GM12878 (cell line): ENCODE results near the gene SFT2D1. TPM values are rescaled to one million over a fixed set of nuclear protein-coding genes. Genes with fewer than 3 reads are reported as not detected.
A peak's percentile ranks its signal among the peaks of the same experiment; 100 is the strongest.

Experiments
- ATAC-seq: fragments of 200-7000 bp; cut with Tn5 transposase; 3 replicates; pipeline ENCODE4 v1.9.1; 2020; ENCODE audit warnings: mild to moderate bottlenecking, moderate library complexity
- BruUV-seq: library from RNA; stranded (reverse); fragments of 400-500 nt; replicated peaks from 2 replicates; lab custom pipeline; 2021; lab: Mats Ljungman, UMichigan
- CTCF ChIA-PET: fragments of 300-600 bp; sonication (Branson Sonifier 250); formaldehyde crosslinking; extraction: SDS; loops from one replicate; lab custom pipeline; 2021; ENCODE audit warnings: inconsistent platforms; lab: Yijun Ruan, JAX
- POLR2A ChIA-PET: fragments of 350-600 bp; formaldehyde crosslinking; extraction: SDS; loops from one replicate; lab custom pipeline; 2021; ENCODE audit warnings: inconsistent platforms; lab: Charles Lee
- RAD21 ChIA-PET: fragments of 300-600 bp; sonication (Branson Sonifier 250); formaldehyde crosslinking; loops from one replicate; lab custom pipeline; 2023; ENCODE audit warnings: antibody characterized with exemption; ENCODE audit not compliant: unreplicated experiment; lab: Charles Lee
- SMC1A ChIA-PET: fragments of 300-600 bp; sonication (Branson Sonifier 250); formaldehyde crosslinking; loops from one replicate; lab custom pipeline; 2023; ENCODE audit not compliant: unreplicated experiment, uncharacterized antibody; lab: Charles Lee
- DNase-seq: peaks from one replicate; pipeline ENCODE4 v3.0.0-alpha.2; 2011; ENCODE audit warnings: low read depth, low spot score
- FAIRE-seq: peaks from 3 replicates; lab custom pipeline; 2011; peaks lifted over from hg19 to GRCh38; lab: Jason Lieb, UNC
- H2AFZ ChIP-seq: 2 replicates; pipeline ENCODE4 v1.6.0; 2011; ENCODE audit warnings: low read depth, low read length, control low read depth; ENCODE audit not compliant: control insufficient read depth
- H3K27ac ChIP-seq: 2 replicates; pipeline ENCODE4 v1.5.1; 2011; ENCODE audit warnings: control low read depth; ENCODE audit not compliant: control insufficient read depth, insufficient read depth
- H3K27me3 ChIP-seq, 2 experiments: replicated peaks in 1 of 2; 2 replicates each; pipeline versions ENCODE4 v1.6.0 to v1.6.1; 2011; ENCODE audit warnings: low read length in 1 of 2; ENCODE audit not compliant: control insufficient read depth in 2 of 2, insufficient read depth in 2 of 2
- H3K36me3 ChIP-seq, 2 experiments: 2 replicates each; pipeline ENCODE4 v1.5.1; 2011; ENCODE audit warnings: low read length in 1 of 2; ENCODE audit not compliant: control insufficient read depth in 2 of 2, insufficient read depth in 2 of 2
- H3K4me1 ChIP-seq: 2 replicates; pipeline ENCODE4 v1.6.1; 2011; ENCODE audit warnings: mild to moderate bottlenecking, low read length, moderate library complexity, mixed read lengths; ENCODE audit not compliant: control insufficient read depth, insufficient read depth
- H3K4me2 ChIP-seq: 2 replicates; pipeline ENCODE4 v1.6.0; 2011; ENCODE audit warnings: control low read depth; ENCODE audit not compliant: control insufficient read depth, insufficient read depth
- H3K4me3 ChIP-seq: fragments of 200-600 bp; sonication (generic); 2 replicates; pipeline ENCODE4 v1.5.1; 2016
- H3K79me2 ChIP-seq: 2 replicates; pipeline ENCODE4 v1.6.0; 2011; ENCODE audit warnings: low read length; ENCODE audit not compliant: control insufficient read depth, insufficient read depth
- H3K9ac ChIP-seq: 2 replicates; pipeline ENCODE4 v1.8.0; 2011; ENCODE audit warnings: low read length, control low read depth, mixed read lengths; ENCODE audit not compliant: control insufficient read depth, insufficient read depth
- H3K9me3 ChIP-seq: replicated peaks from 3 replicates; pipeline ENCODE4 v1.5.1; 2011; ENCODE audit warnings: mild to moderate bottlenecking, low read length; ENCODE audit not compliant: control insufficient read depth, insufficient read depth
- H4K20me1 ChIP-seq: 2 replicates; pipeline ENCODE4 v1.6.0; 2011; ENCODE audit not compliant: control insufficient read depth, insufficient read depth
- CHD1 ChIP-seq: IDR thresholded peaks from 2 replicates; pipeline ENCODE4 v1.6.1; 2012; ENCODE audit warnings: low read depth, low read length, improper control_type of control experiment
- CREB1 ChIP-seq: IDR thresholded peaks from 2 replicates; pipeline ENCODE4 v1.6.1; 2012; ENCODE audit warnings: low read depth, mild to moderate bottlenecking, inconsistent platforms
- FOXM1 ChIP-seq: IDR thresholded peaks from 2 replicates; pipeline ENCODE4 v1.6.1; 2012; ENCODE audit warnings: low read depth, mild to moderate bottlenecking, inconsistent platforms, low read length, moderate library complexity
- GATAD2B ChIP-seq: fragments of 450-650 bp; conservative IDR thresholded peaks from 2 replicates; pipeline ENCODE4 v1.6.1; 2017; ENCODE audit warnings: low read depth, mild to moderate bottlenecking, moderate library complexity
- NFIC ChIP-seq: IDR thresholded peaks from 2 replicates; pipeline ENCODE4 v1.6.1; 2012; ENCODE audit warnings: low read depth, mild to moderate bottlenecking, inconsistent platforms, low read length, moderate library complexity
- ZNF384 ChIP-seq: IDR thresholded peaks from 2 replicates; pipeline ENCODE4 v1.6.1; 2012; ENCODE audit warnings: low read depth, mild to moderate bottlenecking, low read length, improper control_type of control experiment, borderline replicate concordance
- WGBS: methylation state at CpG from one replicate; pipeline ENCODE4 v1.1.6; 2016; ENCODE audit warnings: low lambda C conversion rate; ENCODE audit not compliant: insufficient replicate concordance, insufficient coverage; ENCODE audit errors: missing lambda C conversion rate; 5-methylcytosine and 5-hydroxymethylcytosine counted together
- in situ Hi-C: fragments of 300-500 bp; cut with MboI; formaldehyde crosslinking; loops from 9 replicates; pipeline ENCODE4 v1.14.3; 2018; ENCODE audit warnings: mixed read lengths
- intact Hi-C: fragments of 100-400 bp; cut with micrococcal nuclease; formaldehyde crosslinking; loops from one replicate; pipeline ENCODE4 v1.14.2; 2022; ENCODE audit not compliant: unreplicated experiment
- polyA plus RNA-seq, 11 experiments: library from polyadenylated mRNA; depleted of rRNA in 4 of 11; unstranded in 6 of 11; stranded (reverse) in 5 of 11; fragments of >200 nt; fragmentation: Nextera tagmentation in 4 of 11; fragmentation: Illumina TruSeq in 1 of 11; extraction: Ambion mirVana in 4 of 11; extraction: Trizol in 1 of 11; gene quantifications; 1 replicate in 1 of 11; 2 replicates in 10 of 11; pipeline versions ENCODE4 v1.2.1 to v1.2.3, GENCODE V29; 2011 to 2016; ENCODE audit warnings: inconsistent platforms in 2 of 11, missing spikeins in 2 of 11, low read depth in 1 of 11
- total RNA-seq, 4 experiments: library from RNA; depleted of rRNA in 3 of 4; stranded (reverse); fragments of >200 nt in 3 of 4; fragmentation: Illumina TruSeq in 1 of 4; extraction: Trizol in 1 of 4; gene quantifications; 2 replicates each; pipeline versions ENCODE4 v1.2.1 to v1.2.3, GENCODE V29; 2013 to 2021

The SFT2D1 gene
- total and polyA plus RNA-seq, 10 of the 15 experiments (the other 5 are each of a cell fraction or from before 2014, with no cell fraction given), result 69.5 to 281 (median 124) TPM

GRCh38 chr6:166341977-166342348 lies 382 bp downstream of the SFT2D1 start:
- Histone ChIP-seq H3K9me3 (no peaks in the 10 kb centered on the region), H3K27ac (peak overlapping the region; percentile 99)
- CTCF ChIA-PET, result interaction anchor here (0.7 to 1.6 kb wide), 4 partner anchors 11 to 58 kb away, joined by 3 to 7 read pairs (median 4); no protein-coding TSS in a partner anchor
- in situ Hi-C loops, result no loop called here
- no peak for DNase-seq
- POLR2A ChIA-PET, result interaction anchor here (0.7 to 2.5 kb wide), 6 partner anchors 13 to 65 kb away, joined by 3 to 24 read pairs (median 6); no protein-coding TSS in a partner anchor
- TF ChIP-seq GATAD2B, result no peak
- 0 out of 2 replicates have a peak, but pooled peaks have one; percentile 30 for TF ChIP-seq NFIC
- TF ChIP-seq FOXM1, result peak; percentile 40; the same call in 1 of the 2 replicates
- TF ChIP-seq, all 136 proteins: peak for 2
- under 1% methylated on average over 16 of the region's 16 CpGs for WGBS
- BruUV-seq, result TSS peak; percentile 64
- peak overlapping the region; percentile 96 for H3K4me3 ChIP-seq
- ChIA-PET RAD21 (interaction anchor here (1.0 to 2.6 kb wide), 3 partner anchors 10 to 39 kb away, joined by 3 to 15 read pairs (median 14); no protein-coding TSS in a partner anchor), SMC1A (interaction anchor here (0.7 to 3.0 kb wide), 3 partner anchors 10 to 1723 kb away, joined by 3 to 18 read pairs (median 7); no protein-coding TSS in a partner anchor)
- FAIRE-seq (no peak), ATAC-seq (peak; percentile 5)
- intact Hi-C loops, result loop anchor here (1.0 to 10.0 kb wide), 4 partner anchors 34 to 813 kb away; partner anchors contain the start of genes GPR31 and PRR18
- 0 out of 2 replicates have a peak, but pooled peaks cover 3% of the 10 kb centered on the region for H4K20me1 ChIP-seq
- no peaks in the 10 kb centered on the region for H3K27me3 ChIP-seq
- peaks cover 0 to 14% of the 10 kb centered on the region in 2 experiments; a peak in 2 of 4 replicates for H3K36me3 ChIP-seq
- peaks cover 64% of the 10 kb centered on the region for H3K79me2 ChIP-seq
- H3K4me1 ChIP-seq, result peaks cover 8% of the 10 kb centered on the region
- H3K4me2 ChIP-seq, result peak overlapping the region; percentile 94
- H2AFZ ChIP-seq, result peak overlapping the region; percentile 88; the same call in 1 of the 2 replicates
- H3K9ac ChIP-seq, result peak overlapping the region; percentile 99

DNA sequence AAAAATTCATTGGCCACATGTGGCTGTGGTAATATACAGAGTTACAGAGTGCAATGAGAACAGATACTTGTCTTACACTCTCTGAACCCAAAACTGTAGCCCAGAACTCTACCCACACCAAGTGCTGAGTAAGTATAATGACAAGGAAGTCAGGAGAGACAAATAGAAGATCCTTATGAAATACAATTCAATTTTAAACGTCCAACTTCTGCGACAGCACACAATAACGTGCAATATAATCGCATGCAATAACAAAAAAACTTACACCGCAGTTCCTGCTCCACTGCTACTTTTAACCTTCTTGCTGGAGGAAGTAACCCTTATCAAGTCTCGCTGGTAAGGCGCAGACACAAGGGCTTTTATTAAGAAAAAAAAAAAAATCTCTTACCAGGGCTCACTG lies 881 bp downstream of the SFT2D1 start:
- in situ Hi-C loops (no loop called here), intact Hi-C loops (loop anchor here (10.0 kb wide), 1 partner anchor 813 kb away; the partner anchor contains the start of gene GPR31)
- no peak for DNase-seq
- H3K27me3 ChIP-seq, result no peaks in the 10 kb centered on the region
- POLR2A ChIA-PET, result interaction anchor here (0.7 to 2.5 kb wide), 6 partner anchors 13 to 65 kb away, joined by 3 to 24 read pairs (median 6); no protein-coding TSS in a partner anchor
- peak; percentile 61; the same call in 1 of the 2 replicates for TF ChIP-seq CREB1
- no peak for TF ChIP-seq CHD1
- TF ChIP-seq ZNF384, result peak; percentile 17; the same call in 1 of the 2 replicates
- ATAC-seq, result peak; percentile 6
- no peaks in the 10 kb centered on the region for H3K9me3 ChIP-seq
- CTCF ChIA-PET, result interaction anchor here (0.7 to 1.1 kb wide), 3 partner anchors 11 to 59 kb away, joined by 3 to 7 read pairs (median 3); no protein-coding TSS in a partner anchor
- FAIRE-seq, result no peak
- SMC1A ChIA-PET, result interaction anchor here (0.7 to 3.0 kb wide), 2 partner anchors 40 to 1722 kb away, joined by 3 to 18 read pairs; no protein-coding TSS in a partner anchor
- peaks cover 0 to 14% of the 10 kb centered on the region in 2 experiments for H3K36me3 ChIP-seq
- 0 out of 2 replicates have a peak, but pooled peaks cover 3% of the 10 kb centered on the region for H4K20me1 ChIP-seq
- BruUV-seq, result no TSS peak
- peak overlapping the region; percentile 99 for H3K9ac ChIP-seq
- H3K4me1 ChIP-seq, result peaks cover 13% of the 10 kb centered on the region
- H3K4me2 ChIP-seq, result peak overlapping the region; percentile 94
- H3K79me2 ChIP-seq, result peaks cover 69% of the 10 kb centered on the region
- no peak overlapping the region for H2AFZ ChIP-seq
- 0% methylated on average over 7 of the region's 7 CpGs for WGBS
- RAD21 ChIA-PET, result interaction anchor here (0.7 to 2.6 kb wide), 4 partner anchors 8 to 40 kb away, joined by 3 to 15 read pairs (median 8); no protein-coding TSS in a partner anchor
- H3K27ac ChIP-seq, result peak overlapping the region; percentile 99
- peak overlapping the region; percentile 96 for H3K4me3 ChIP-seq
